Hematopoietic multipotent progenitor cell treated with erythropoietin and hydrocortisone succinate and interleukin-3 and kit ligand, for 15 days (in vitro differentiated cells): ENCODE measurements around the gene PAFAH2.
"Not testable (repeated sequence)": the region's sequence is repeated elsewhere in the genome, so short reads cannot be mapped to it uniquely, and the experiment has no call there.

ENCODE experiments used
- DNase-seq: peaks from one replicate; pipeline ENCODE4 v3.0.0-alpha.2; 2015; ENCODE audit warnings: low spot score

The PAFAH2 gene

GRCh38 chr1:25985171-25985570 lies 12.7 kb downstream of the PAFAH2 start:
- DNase-seq = no peak

GRCh38 chr1:25979210-25979609 lies 18.7 kb downstream of the PAFAH2 start:
- DNase-seq = no peak

GRCh38 chr1:25978403-25978802 lies 19.5 kb downstream of the PAFAH2 start:
- DNase-seq = no peak

- no peak for DNase-seq
These were observed 20.1 kb downstream of the PAFAH2 start for GRCh38 chr1:25977801-25978200.

GRCh38 chr1:25973610-25974321 lies 24.1 kb downstream of the PAFAH2 start:
- no peak for DNase-seq

- DNase-seq = no peak
These were observed 26.1 kb downstream of the PAFAH2 start for GRCh38 chr1:25971811-25972180.

- DNase-seq = no peak
These were observed 26.6 kb downstream of the PAFAH2 start for GRCh38 chr1:25971066-25971810.

GRCh38 chr1:25967308-25967707 lies 30.6 kb downstream of the PAFAH2 start:
- no peak for DNase-seq

GRCh38 chr1:25959611-25960010 lies 38.3 kb downstream of the PAFAH2 start:
- no peak for DNase-seq

GRCh38 chr1:25958465-25958864 lies 39.4 kb downstream of the PAFAH2 start:
- DNase-seq = no peak

GRCh38 chr1:25955553-25955952 lies 42.3 kb downstream of the PAFAH2 start:
- DNase-seq = no peak

GRCh38 chr1:25954282-25954938 lies 43.5 kb downstream of the PAFAH2 start:
- no peak for DNase-seq

- DNase-seq = no peak
These were observed 44.9 kb downstream of the PAFAH2 start for GRCh38 chr1:25952841-25953401.

GRCh38 chr1:25948641-25949040 lies 49.2 kb downstream of the PAFAH2 start:
- no peak for DNase-seq

GRCh38 chr1:25947027-25947426 lies 50.8 kb downstream of the PAFAH2 start:
- DNase-seq = no peak

GRCh38 chr1:25945761-25946160 lies 52.1 kb downstream of the PAFAH2 start:
- DNase-seq = no peak

GRCh38 chr1:25944986-25945385 lies 52.9 kb downstream of the PAFAH2 start:
- DNase-seq = no peak

- DNase-seq = not testable (repeated sequence)
These were observed 54.4 kb downstream of the PAFAH2 start for GRCh38 chr1:25943511-25943910.

- DNase-seq = no peak
These were observed 60.9 kb downstream of the PAFAH2 start for GRCh38 chr1:25936947-25937346.

GRCh38 chr1:25933479-25934365 lies 64.1 kb downstream of the PAFAH2 start:
- DNase-seq = peak; percentile 31

GRCh38 chr1:25932811-25933400 lies 65.0 kb downstream of the PAFAH2 start:
- DNase-seq = not testable (repeated sequence)
